Aorta (tissue), 5 donors: ENCODE results near the gene RNLS. TPM values are rescaled to one million over a fixed set of nuclear protein-coding genes. Genes with fewer than 3 reads are reported as not detected.

Experiments used
- ATAC-seq: fragments of 200-7000 bp; cut with Tn5 transposase; one replicate; pipeline ENCODE4 v1.9.1; 2022; ENCODE audit warnings: moderate library complexity; ENCODE audit not compliant: low FRiP score
- DNase-seq, 2 donors: peaks; one replicate each; pipeline ENCODE4 v3.0.0-alpha.2; 2020
- H3K27ac ChIP-seq, 2 donors: one replicate each; pipeline ENCODE4 v1.5.1; 2013; ENCODE audit warnings: low read length in 2 of 2, mild to moderate bottlenecking in 2 of 2, moderate library complexity in 2 of 2, control low read depth in 1 of 2, inconsistent platforms in 1 of 2, low read depth in 1 of 2
- H3K27me3 ChIP-seq, 2 donors: one replicate each; pipeline ENCODE4 v1.6.1; 2013; ENCODE audit warnings: control low read depth in 1 of 2, low read length in 1 of 2, mild to moderate bottlenecking in 1 of 2, moderate library complexity in 1 of 2; ENCODE audit not compliant: insufficient read depth in 2 of 2, control insufficient read depth in 1 of 2
- H3K36me3 ChIP-seq, 2 donors: one replicate each; pipeline ENCODE4 v1.6.1; 2013; ENCODE audit warnings: control low read depth in 1 of 2, low read length in 1 of 2, mild to moderate bottlenecking in 1 of 2; ENCODE audit not compliant: insufficient read depth in 2 of 2, control insufficient read depth in 1 of 2
- H3K4me1 ChIP-seq, 2 donors: one replicate each; pipeline ENCODE4 v1.6.1; 2013; ENCODE audit warnings: low read length in 2 of 2, control low read depth in 1 of 2, mild to moderate bottlenecking in 1 of 2, moderate library complexity in 1 of 2; ENCODE audit not compliant: insufficient read depth in 2 of 2, control insufficient read depth in 1 of 2
- H3K4me3 ChIP-seq, 2 donors: one replicate each; pipeline ENCODE4 v1.5.1; 2013; ENCODE audit warnings: low read length in 2 of 2, control low read depth in 1 of 2, mild to moderate bottlenecking in 1 of 2
- H3K9me3 ChIP-seq: one replicate; pipeline ENCODE4 v1.6.1; 2013; ENCODE audit warnings: mild to moderate bottlenecking, low read length; ENCODE audit not compliant: control insufficient read depth
- WGBS, 2 donors: extraction: QIAGEN DNeasy Blood & Tissue Kit; methylation state at CpG; one replicate each; pipeline ENCODE4 v1.1.7; 2013; 5-methylcytosine and 5-hydroxymethylcytosine counted together
- intact Hi-C, 2 donors: fragments of 100-400 bp; cut with DNase I; formaldehyde crosslinking; loops; one replicate each; pipeline versions ENCODE4 v1.14.2 to v1.15.0; 2022
- polyA plus RNA-seq, 2 donors: library from polyadenylated mRNA; stranded (reverse); fragments of 200-250 nt; gene quantifications; one replicate each; pipeline ENCODE4 v1.2.3, GENCODE V29; 2013
- total RNA-seq, 2 donors: library from RNA; stranded (reverse); fragmentation: NEBNext Ultra II Directional; extraction: Animal tissue kit (Norgen Biotek cat#: 25700); gene quantifications; one replicate each; pipeline ENCODE4 v1.2.1, GENCODE V29; 2021
- donor health status: healthy with polysubstance abuse.
- donor health status: Bipolar disorder and iron deficiency.
- donor health status: DM: no; HTN: no; CAD: no.
- donor health status: DM: no; HTN: no; CAD: no.
- donor health status: DM: yes; HTN: yes; CAD: no.

Gene RNLS
- total and polyA plus RNA-seq, 4 donors, result 6.1 to 9.7 (median 9.5) TPM

DNA sequence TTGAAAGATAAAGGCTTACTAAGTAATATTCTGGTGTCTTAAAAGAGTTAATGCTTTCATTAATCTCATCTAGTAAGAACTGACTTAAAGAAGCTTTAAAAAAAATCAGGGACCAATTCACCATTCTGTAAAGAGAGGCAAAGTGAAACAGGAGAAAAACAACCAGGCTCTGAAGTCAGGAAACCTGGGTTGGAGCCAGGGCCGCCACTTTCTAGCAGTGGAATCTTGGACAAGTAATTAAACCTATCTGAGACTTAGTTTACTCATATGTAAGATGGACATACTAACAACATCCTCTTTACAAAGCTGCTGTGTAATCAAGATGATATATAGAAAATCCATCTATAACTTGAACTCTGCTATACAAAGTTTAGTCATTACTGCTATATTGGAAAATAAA is 154.1 kb downstream of the RNLS start:
- 67 to 74% methylated on average over 1 of the region's 1 CpG for WGBS, 2 donors
- ATAC-seq, result no peak
- intact Hi-C loops, result loop anchor here in 1 of 2 donors (10.0 kb wide), 1 partner anchor 96 kb away; no protein-coding TSS in a partner anchor
- Histone ChIP-seq H3K36me3 (no peaks in the 10 kb centered on the region), H3K27ac (no peak overlapping the region), H3K4me3 (no peak overlapping the region), H3K4me1 (peaks cover 0 to 1% of the 10 kb centered on the region in 2 donors), H3K27me3 (no peaks in the 10 kb centered on the region), H3K9me3 (no peaks in the 10 kb centered on the region)
- peak in 1 of 2 donors; percentile 53 for DNase-seq

DNA sequence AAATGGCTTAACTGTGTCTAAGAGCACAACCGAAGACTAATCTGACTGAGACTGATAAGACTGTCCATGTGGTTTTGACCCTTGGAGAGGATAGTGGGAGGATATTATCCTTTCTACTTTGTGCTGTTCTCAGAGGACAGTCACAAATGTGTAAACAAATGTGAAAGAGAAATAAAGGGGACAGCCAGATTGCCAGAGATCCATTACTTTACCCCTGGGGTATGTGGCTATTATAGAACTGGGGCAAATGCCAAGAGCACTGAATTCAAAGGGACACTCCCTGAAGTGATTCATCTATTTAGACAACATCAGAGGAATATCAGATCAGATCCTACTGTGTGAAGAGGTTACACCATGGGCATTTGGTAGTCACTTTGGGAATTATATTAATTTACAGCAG is 154.7 kb downstream of the RNLS start:
- intact Hi-C loops, result loop anchor here in 1 of 2 donors (10.0 kb wide), 1 partner anchor 96 kb away; no protein-coding TSS in a partner anchor
- H3K4me1 ChIP-seq, result peaks cover 0 to 1% of the 10 kb centered on the region in 2 donors
- WGBS, 2 donors, result 47 to 69% methylated on average over 1 of the region's 1 CpG
- no peak for ATAC-seq
- no peaks in the 10 kb centered on the region for H3K27me3 ChIP-seq
- H3K27ac ChIP-seq, result no peak overlapping the region
- no peak for DNase-seq
- H3K36me3 ChIP-seq, result no peaks in the 10 kb centered on the region
- H3K4me3 ChIP-seq, result no peak overlapping the region
- H3K9me3 ChIP-seq, result no peaks in the 10 kb centered on the region

GRCh38 chr10:88427024-88427423 is 156.1 kb downstream of the RNLS start:
- no peak for DNase-seq
- intact Hi-C loops, result loop anchor here in 1 of 2 donors (10.0 kb wide), 1 partner anchor 98 kb away; no protein-coding TSS in a partner anchor
- ATAC-seq, result no peak
- Histone ChIP-seq H3K27ac (no peak overlapping the region), H3K4me1 (peaks cover 0 to 1% of the 10 kb centered on the region in 2 donors), H3K9me3 (no peaks in the 10 kb centered on the region), H3K27me3 (no peaks in the 10 kb centered on the region), H3K36me3 (no peaks in the 10 kb centered on the region), H3K4me3 (no peak overlapping the region)
- 95 to 98% methylated on average over 2 of the region's 2 CpGs for WGBS, 2 donors

DNA sequence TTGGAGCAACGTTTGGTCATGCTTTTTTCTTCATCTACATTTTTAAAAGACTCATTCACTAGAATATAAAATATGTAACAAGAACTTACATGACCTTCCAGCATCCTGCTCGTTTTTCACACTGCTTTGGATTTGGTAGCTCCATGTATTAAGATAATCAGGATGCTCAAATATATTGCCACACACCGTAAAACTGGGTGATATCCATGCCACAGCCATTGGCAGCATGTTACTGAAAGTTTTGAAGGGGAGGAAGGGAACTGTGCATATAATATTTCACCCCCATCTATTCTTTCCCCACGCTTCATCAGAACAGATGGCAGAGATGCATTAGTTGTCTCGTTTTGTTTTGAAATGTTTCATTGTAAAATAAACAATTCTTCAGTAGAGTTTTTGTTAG is 158.2 kb downstream of the RNLS start:
- H3K4me3 ChIP-seq, result no peak overlapping the region
- no peaks in the 10 kb centered on the region for H3K9me3 ChIP-seq
- H3K36me3 ChIP-seq, result no peaks in the 10 kb centered on the region
- no peak overlapping the region for H3K27ac ChIP-seq
- intact Hi-C loops, result loop anchor here in 1 of 2 donors (10.0 kb wide), 1 partner anchor 100 kb away; no protein-coding TSS in a partner anchor
- peaks cover 0 to 1% of the 10 kb centered on the region in 2 donors for H3K4me1 ChIP-seq
- DNase-seq (no peak), ATAC-seq (no peak)
- H3K27me3 ChIP-seq, result no peaks in the 10 kb centered on the region
- WGBS, 2 donors, result 52 to 59% methylated on average over 5 of the region's 5 CpGs

- ATAC-seq, result no peak
- Histone ChIP-seq H3K4me1 (no peaks in the 10 kb centered on the region), H3K27me3 (no peaks in the 10 kb centered on the region), H3K27ac (no peak overlapping the region), H3K36me3 (no peaks in the 10 kb centered on the region), H3K4me3 (no peak overlapping the region), H3K9me3 (no peaks in the 10 kb centered on the region)
- no peak for DNase-seq
- intact Hi-C loops, result loop anchor here in 1 of 2 donors (10.0 kb wide), 1 partner anchor 101 kb away; no protein-coding TSS in a partner anchor
Measured at GRCh38 chr10:88423732-88424131, 159.4 kb downstream of the RNLS start.

DNA sequence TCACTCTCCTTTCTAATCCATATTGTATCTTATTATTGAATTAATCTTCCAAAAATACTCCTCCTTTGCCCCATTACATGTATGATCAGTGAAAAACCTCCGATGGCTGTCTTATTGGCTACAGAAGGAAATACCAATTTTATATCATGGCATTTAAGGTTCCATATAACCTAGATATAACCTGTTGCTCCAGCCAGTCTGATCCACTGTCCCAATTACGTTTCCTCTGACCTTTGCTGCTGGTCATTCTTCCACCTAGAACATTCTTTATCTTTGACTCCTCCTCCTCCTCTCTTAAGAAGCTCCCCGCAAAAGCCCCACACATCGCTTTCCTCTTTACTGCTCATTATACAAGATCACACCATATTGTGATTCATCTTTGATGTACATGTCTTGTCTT is 161.5 kb downstream of the RNLS start:
- intact Hi-C loops, result loop anchor here in 1 of 2 donors (10.0 kb wide), 1 partner anchor 103 kb away; no protein-coding TSS in a partner anchor
- H3K9me3 ChIP-seq, result no peaks in the 10 kb centered on the region
- no peaks in the 10 kb centered on the region for H3K36me3 ChIP-seq
- no peak overlapping the region for H3K4me3 ChIP-seq
- H3K4me1 ChIP-seq, result no peaks in the 10 kb centered on the region
- H3K27me3 ChIP-seq, result no peaks in the 10 kb centered on the region
- no peak for ATAC-seq
- H3K27ac ChIP-seq, result no peak overlapping the region
- no peak for DNase-seq
- WGBS, 2 donors, result 91 to 96% methylated on average over 4 of the region's 4 CpGs

DNA sequence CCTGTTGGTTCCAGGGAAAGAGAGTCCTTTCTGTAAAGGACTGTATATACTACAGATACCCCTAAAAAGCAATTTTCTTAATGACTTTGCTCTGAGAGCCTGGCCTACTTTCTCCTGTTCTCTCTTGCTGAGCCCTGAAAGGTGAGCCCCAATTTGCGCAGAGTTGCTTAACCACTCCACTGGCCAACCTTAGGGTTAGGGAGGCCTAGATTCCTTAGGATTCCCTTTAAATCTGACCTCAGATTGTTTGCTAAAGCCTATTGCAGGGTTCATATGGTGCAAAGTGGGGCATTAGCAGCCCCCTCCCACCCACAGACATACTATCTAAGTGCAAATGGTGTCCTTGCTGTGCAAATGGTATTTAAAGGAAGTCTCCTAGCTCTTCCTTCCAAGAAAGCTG is 164.2 kb downstream of the RNLS start:
- H3K9me3 ChIP-seq, result no peaks in the 10 kb centered on the region
- no peak for ATAC-seq
- no peaks in the 10 kb centered on the region for H3K36me3 ChIP-seq
- H3K27me3 ChIP-seq, result no peaks in the 10 kb centered on the region
- no peak for DNase-seq
- H3K27ac ChIP-seq, result no peak overlapping the region
- 97 to 100% methylated on average over 1 of the region's 1 CpG for WGBS, 2 donors
- intact Hi-C loops, result no loop called here
- no peak overlapping the region for H3K4me3 ChIP-seq
- H3K4me1 ChIP-seq, result no peaks in the 10 kb centered on the region

- WGBS, 2 donors, result 14 to 21% methylated on average over 3 of the region's 3 CpGs
- Histone ChIP-seq H3K27ac (no peak overlapping the region), H3K27me3 (no peaks in the 10 kb centered on the region), H3K4me1 (no peaks in the 10 kb centered on the region), H3K9me3 (no peaks in the 10 kb centered on the region), H3K4me3 (no peak overlapping the region), H3K36me3 (no peaks in the 10 kb centered on the region)
- DNase-seq (no peak), ATAC-seq (no peak)
- intact Hi-C loops, result no loop called here
Measured at GRCh38 chr10:88417387-88418030, 165.6 kb downstream of the RNLS start.

- intact Hi-C loops, result no loop called here
- no peaks in the 10 kb centered on the region for H3K4me1 ChIP-seq
- ATAC-seq, result no peak
- no peak for DNase-seq
- no peak overlapping the region for H3K4me3 ChIP-seq
- 96 to 97% methylated on average over 1 of the region's 1 CpG for WGBS, 2 donors
- H3K36me3 ChIP-seq, result no peaks in the 10 kb centered on the region
- no peaks in the 10 kb centered on the region for H3K9me3 ChIP-seq
- no peaks in the 10 kb centered on the region for H3K27me3 ChIP-seq
- H3K27ac ChIP-seq, result no peak overlapping the region
Measured at GRCh38 chr10:88416801-88417200, 166.3 kb downstream of the RNLS start.
